OCI-LY1 (cell line): ENCODE results near the gene ZC3H15.
"Not testable (repeated sequence)": the region's sequence is repeated elsewhere in the genome, so short reads cannot be mapped to it uniquely, and the experiment has no call there.

ENCODE experiments used
- H2AFZ ChIP-seq: fragments of 200-600 bp; sonication (generic), shearing (Covaris generic); 2 replicates; pipeline ENCODE4 v1.6.0; 2014; ENCODE audit warnings: antibody characterized with exemption, mild to moderate bottlenecking, low read length
- H3F3A ChIP-seq: fragments of 200-600 bp; sonication (generic), shearing (Covaris generic); 2 replicates; pipeline ENCODE4 v1.6.0; 2014; ENCODE audit warnings: mild to moderate bottlenecking, antibody characterized with exemption, low read length, moderate library complexity; ENCODE audit not compliant: insufficient read depth
- H3K27ac ChIP-seq: fragments of 200-600 bp; sonication (generic); 2 replicates; pipeline ENCODE4 v1.5.1; 2014; ENCODE audit warnings: low read length, mixed run types, mild to moderate bottlenecking, low read depth; ENCODE audit not compliant: poor library complexity, severe bottlenecking
- H3K27me3 ChIP-seq: fragments of 200-600 bp; sonication (generic); 2 replicates; pipeline ENCODE4 v1.6.0; 2014; ENCODE audit warnings: antibody characterized with exemption, mild to moderate bottlenecking, low read length, moderate library complexity; ENCODE audit not compliant: insufficient read depth
- H3K36me3 ChIP-seq: fragments of 200-600 bp; sonication (generic); 2 replicates; pipeline ENCODE4 v1.6.1; 2014; ENCODE audit warnings: mild to moderate bottlenecking, antibody characterized with exemption, low read length, moderate library complexity, mixed read lengths; ENCODE audit not compliant: insufficient read depth
- H3K4me1 ChIP-seq: fragments of 200-600 bp; sonication (generic); 2 replicates; pipeline ENCODE4 v1.5.1; 2014; ENCODE audit warnings: mild to moderate bottlenecking, low read length, moderate library complexity; ENCODE audit not compliant: insufficient read depth, severe bottlenecking
- H3K4me2 ChIP-seq: fragments of 200-600 bp; sonication (generic), shearing (Covaris generic); 2 replicates; pipeline ENCODE4 v1.6.1; 2014; ENCODE audit warnings: low read length
- H3K4me3 ChIP-seq: fragments of 200-600 bp; sonication (generic); 2 replicates; pipeline ENCODE4 v1.5.1; 2014; ENCODE audit warnings: low read length, low read depth, mild to moderate bottlenecking, mixed read lengths; ENCODE audit not compliant: poor library complexity, severe bottlenecking
- H3K79me2 ChIP-seq: fragments of 200-600 bp; shearing (Covaris generic); 2 replicates; pipeline ENCODE4 v1.6.1; 2016; ENCODE audit warnings: mixed run types, low read length, mixed read lengths; ENCODE audit not compliant: insufficient read depth
- H3K9ac ChIP-seq: fragments of 200-600 bp; sonication (generic), shearing (Covaris generic); 2 replicates; pipeline ENCODE4 v1.6.1; 2014; ENCODE audit warnings: mild to moderate bottlenecking, low read length, mixed read lengths
- H3K9me2 ChIP-seq: fragments of 200-600 bp; sonication (generic), shearing (Covaris generic); 2 replicates; pipeline ENCODE4 v1.6.1; 2014; ENCODE audit warnings: low read depth, mild to moderate bottlenecking, low read length, mixed read lengths
- H3K9me3 ChIP-seq: fragments of 200-600 bp; shearing (Covaris generic); 2 replicates; pipeline ENCODE4 v1.6.1; 2014; ENCODE audit warnings: low read length, mixed read lengths
- H4K20me1 ChIP-seq: fragments of 200-600 bp; sonication (generic), shearing (Covaris generic); 2 replicates; pipeline ENCODE4 v1.6.0; 2016; ENCODE audit warnings: mild to moderate bottlenecking, low read length; ENCODE audit not compliant: insufficient read depth
- CTCF ChIP-seq: fragments of 200-600 bp; sonication (generic), shearing (Covaris generic); IDR thresholded peaks from 2 replicates; pipeline ENCODE4 v1.5.1; 2017; ENCODE audit warnings: mild to moderate bottlenecking, antibody characterized with exemption, low read length, moderate library complexity, mixed read lengths
- EZH2 ChIP-seq: fragments of 200-600 bp; sonication (generic), shearing (Covaris generic); IDR thresholded peaks from 2 replicates; pipeline ENCODE4 v1.8.0; 2017; ENCODE audit warnings: borderline replicate concordance, mixed run types, mild to moderate bottlenecking, antibody characterized with exemption, low read length, moderate library complexity, mixed read lengths

ZC3H15 gene

DNA sequence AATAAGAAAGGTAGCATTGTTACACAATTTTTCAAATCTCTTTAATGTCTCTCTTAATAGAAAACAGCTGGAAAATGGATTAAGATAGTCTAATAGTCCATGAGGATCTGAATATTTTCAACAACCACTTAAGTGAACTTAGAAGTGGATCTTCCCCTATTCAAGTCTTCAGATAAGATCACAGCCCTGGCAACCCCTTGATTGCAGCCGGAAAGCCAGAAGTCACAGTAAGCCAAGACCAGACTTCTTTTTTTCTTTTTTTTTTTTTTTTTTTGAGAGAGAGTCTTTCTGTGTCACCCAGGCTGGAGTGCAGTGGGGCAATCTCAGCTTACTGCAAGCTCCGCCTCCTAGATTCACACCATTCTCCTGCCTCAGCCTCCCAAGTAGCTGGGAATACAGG, 18.6 kb upstream of the ZC3H15 start:
- H3K4me3 ChIP-seq = no peak overlapping the region
- H3K9me3 ChIP-seq = 0 out of 2 replicates have a peak, but pooled peaks cover 2% of the 10 kb centered on the region
- no peak overlapping the region for H3K27ac ChIP-seq
- H3K27me3 ChIP-seq = no peaks in the 10 kb centered on the region
- no peak overlapping the region for H2AFZ ChIP-seq
- no peaks in the 10 kb centered on the region for H3K9me2 ChIP-seq
- no peak for TF ChIP-seq CTCF
- no peak for TF ChIP-seq EZH2
- H3K9ac ChIP-seq = no peak overlapping the region
- no peak overlapping the region for H3K4me2 ChIP-seq
- no peaks in the 10 kb centered on the region for H4K20me1 ChIP-seq
- no peaks in the 10 kb centered on the region for H3F3A ChIP-seq
- H3K79me2 ChIP-seq = no peaks in the 10 kb centered on the region
- no peaks in the 10 kb centered on the region for H3K36me3 ChIP-seq
- no peaks in the 10 kb centered on the region for H3K4me1 ChIP-seq

DNA sequence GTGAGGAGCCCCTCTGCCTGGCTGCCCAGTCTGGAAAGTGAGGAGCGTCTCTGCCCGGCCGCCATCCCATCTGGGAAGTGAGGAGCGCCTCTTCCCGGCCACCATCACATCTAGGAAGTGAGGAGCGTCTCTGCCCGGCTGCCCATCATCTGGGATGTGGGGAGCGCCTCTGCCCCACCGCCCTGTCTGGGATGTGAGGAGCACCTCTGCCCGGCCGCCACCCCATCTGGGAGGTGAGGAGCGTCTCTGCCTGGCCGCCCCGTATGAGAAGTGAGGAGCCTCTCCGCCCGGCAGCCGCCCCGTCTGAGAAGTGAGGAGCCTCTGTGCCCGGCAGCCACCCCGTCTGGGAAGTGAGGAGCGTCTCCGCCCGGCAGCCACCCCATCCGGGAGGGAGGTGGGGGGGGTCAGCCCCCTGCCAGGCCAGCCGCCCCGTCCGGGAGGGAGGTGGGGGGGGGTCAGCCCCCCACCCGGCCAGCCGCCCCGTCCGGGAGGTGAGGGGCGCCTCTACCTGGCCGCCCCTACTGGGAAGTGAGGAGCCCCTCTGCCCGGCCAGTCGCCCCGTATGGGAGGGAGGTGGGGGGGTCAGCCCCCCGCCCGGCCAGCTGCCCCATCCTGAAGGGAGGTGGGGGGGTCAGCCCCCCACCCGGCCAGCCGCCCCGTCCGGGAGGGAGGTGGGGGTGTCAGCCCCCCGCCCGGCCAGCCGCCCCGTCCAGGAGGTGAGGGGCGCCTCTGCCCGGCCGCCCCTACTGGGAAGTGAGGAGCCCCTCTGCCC, 13.2 kb upstream of the ZC3H15 start:
- not testable (repeated sequence) for H3K4me1 ChIP-seq, H2AFZ ChIP-seq, H3K27ac ChIP-seq, H3K9ac ChIP-seq, H3K79me2 ChIP-seq, H3K4me3 ChIP-seq, H3K9me2 ChIP-seq, H4K20me1 ChIP-seq, H3K9me3 ChIP-seq, H3K36me3 ChIP-seq, H3K27me3 ChIP-seq, H3F3A ChIP-seq, H3K4me2 ChIP-seq

GRCh38 chr2:186474239-186474638, 11.8 kb upstream of the ZC3H15 start:
- H3K27ac ChIP-seq, H3K36me3 ChIP-seq, H4K20me1 ChIP-seq, H3F3A ChIP-seq, H3K27me3 ChIP-seq, H3K4me3 ChIP-seq, H3K9me2 ChIP-seq, H3K9me3 ChIP-seq, H3K4me1 ChIP-seq, H3K4me2 ChIP-seq, H3K9ac ChIP-seq, H3K79me2 ChIP-seq, H2AFZ ChIP-seq: not testable (repeated sequence)

DNA sequence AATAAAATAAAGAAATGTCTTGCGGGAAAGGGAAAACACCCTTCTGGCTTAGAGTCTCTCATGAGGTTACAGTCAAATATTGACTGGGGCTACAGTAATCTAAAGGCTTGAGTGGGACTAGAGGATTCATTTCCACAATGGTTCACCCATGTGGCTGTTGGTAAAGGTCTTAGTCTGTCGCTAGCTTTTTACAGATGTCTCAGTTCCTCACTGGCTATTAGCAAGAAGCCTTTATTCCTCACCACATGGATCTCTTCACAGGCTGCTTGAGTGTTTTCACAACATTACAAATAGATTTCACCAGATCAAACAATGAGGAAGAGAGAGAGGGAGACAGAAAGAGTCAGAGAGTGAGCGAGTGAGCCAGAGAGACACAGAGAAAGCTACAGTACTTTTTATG, 8.3 kb upstream of the ZC3H15 start:
- Histone ChIP-seq H2AFZ (no peak overlapping the region), H3K36me3 (no peaks in the 10 kb centered on the region), H3K4me3 (no peak overlapping the region), H4K20me1 (no peaks in the 10 kb centered on the region), H3K27ac (no peak overlapping the region), H3K9me2 (no peaks in the 10 kb centered on the region), H3K79me2 (no peaks in the 10 kb centered on the region), H3F3A (no peaks in the 10 kb centered on the region), H3K4me2 (no peak overlapping the region), H3K9ac (no peak overlapping the region), H3K27me3 (no peaks in the 10 kb centered on the region), H3K9me3 (no peaks in the 10 kb centered on the region), H3K4me1 (no peaks in the 10 kb centered on the region)
- no peak for TF ChIP-seq CTCF
- TF ChIP-seq EZH2 = no peak
